ENCODE measurements around the gene POLK. TPM values are rescaled to one million over a fixed set of nuclear protein-coding genes. Genes with fewer than 3 reads are reported as not detected.

POLK gene
- total and polyA plus RNA-seq, 2 donors from 2014 or later: 6.6 to 38.5 TPM

GRCh38 chr5:75640395-75640794 lies 128.7 kb downstream of the POLK start:
- FAIRE-seq (no peak), DNase-seq (peak in 2 of 5 donors; percentile 68 to 91)
- TF ChIP-seq CTCF (IDR thresholded peaks at IDR 0.05; ENCODE audit: borderline replicate concordance, extremely low read depth, insufficient read depth): no peak
- H3K9me3 ChIP-seq (ENCODE audit: control insufficient read depth in 2 of 3, insufficient read depth in 1 of 3, low read length in 3 of 3): no peaks in the 10 kb centered on the region
- no peak overlapping the region for H3K27ac ChIP-seq (ENCODE audit: low read depth in 2 of 2, low read length in 2 of 2)
- H3K36me3 ChIP-seq (ENCODE audit: control insufficient read depth in 2 of 3, insufficient read depth in 3 of 3, low read length in 3 of 3): no peaks in the 10 kb centered on the region
- intact Hi-C loops (cut with DNase I): no loop called here
- no peak overlapping the region for H3K4me3 ChIP-seq (ENCODE audit: low read length in 3 of 3)
- no peaks in the 10 kb centered on the region for H3K4me1 ChIP-seq (ENCODE audit: control insufficient read depth in 2 of 3, insufficient read depth in 2 of 3, low read depth in 1 of 3, low read length in 3 of 3)
- H3K9ac ChIP-seq (ENCODE audit: low read length in 3 of 3): no peak overlapping the region
- no peaks in the 10 kb centered on the region for H3K27me3 ChIP-seq (ENCODE audit: control insufficient read depth, insufficient read depth, low read length)

GRCh38 chr5:75640826-75641225 lies 129.1 kb downstream of the POLK start:
- no peaks in the 10 kb centered on the region for H3K9me3 ChIP-seq (ENCODE audit: control insufficient read depth in 2 of 3, insufficient read depth in 1 of 3, low read length in 3 of 3)
- no peaks in the 10 kb centered on the region for H3K27me3 ChIP-seq (ENCODE audit: control insufficient read depth, insufficient read depth, low read length)
- no peak overlapping the region for H3K27ac ChIP-seq (ENCODE audit: low read depth in 2 of 2, low read length in 2 of 2)
- H3K4me1 ChIP-seq (ENCODE audit: control insufficient read depth in 2 of 3, insufficient read depth in 2 of 3, low read depth in 1 of 3, low read length in 3 of 3): no peaks in the 10 kb centered on the region
- DNase-seq (no peak), FAIRE-seq (no peak)
- H3K4me3 ChIP-seq (ENCODE audit: low read length in 3 of 3): no peak overlapping the region
- no peak for TF ChIP-seq CTCF (IDR thresholded peaks at IDR 0.05; ENCODE audit: borderline replicate concordance, extremely low read depth, insufficient read depth)
- intact Hi-C loops (cut with DNase I): no loop called here
- no peak overlapping the region for H3K9ac ChIP-seq (ENCODE audit: low read length in 3 of 3)
- no peaks in the 10 kb centered on the region for H3K36me3 ChIP-seq (ENCODE audit: control insufficient read depth in 2 of 3, insufficient read depth in 3 of 3, low read length in 3 of 3)

GRCh38 chr5:75648712-75649111 lies 137.0 kb downstream of the POLK start:
- TF ChIP-seq CTCF (IDR thresholded peaks at IDR 0.05; ENCODE audit: borderline replicate concordance, extremely low read depth, insufficient read depth): no peak
- Histone ChIP-seq H3K27me3 (ENCODE audit: control insufficient read depth, insufficient read depth, low read length) (no peaks in the 10 kb centered on the region), H3K4me3 (ENCODE audit: low read length in 3 of 3) (no peak overlapping the region), H3K36me3 (ENCODE audit: control insufficient read depth in 2 of 3, insufficient read depth in 3 of 3, low read length in 3 of 3) (no peaks in the 10 kb centered on the region), H3K9ac (ENCODE audit: low read length in 3 of 3) (no peak overlapping the region), H3K27ac (ENCODE audit: low read depth in 2 of 2, low read length in 2 of 2) (no peak overlapping the region), H3K4me1 (ENCODE audit: control insufficient read depth in 2 of 3, insufficient read depth in 2 of 3, low read depth in 1 of 3, low read length in 3 of 3) (no peaks in the 10 kb centered on the region), H3K9me3 (ENCODE audit: control insufficient read depth in 2 of 3, insufficient read depth in 1 of 3, low read length in 3 of 3) (no peaks in the 10 kb centered on the region)
- intact Hi-C loops (cut with DNase I): no loop called here
- DNase-seq (no peak), FAIRE-seq (no peak)

Other genes with a start within 250 kb of the POLK start
- 39.0 TPM for gene HMGCR, start 174.7 kb upstream of the POLK start, total RNA-seq
- 16.4 TPM for gene HMGCR, start 174.7 kb upstream of the POLK start, polyA plus RNA-seq (ENCODE audit: insufficient read depth, low read depth, low replicate concordance)
- gene CERT1, start 262 bp upstream of the POLK start, total RNA-seq: 50.1 TPM
- gene CERT1, start 262 bp upstream of the POLK start, polyA plus RNA-seq (ENCODE audit: insufficient read depth, low read depth, low replicate concordance): 14.5 TPM
- gene ANKDD1B, start 99.6 kb downstream of the POLK start, total RNA-seq: 3.1 TPM
- 2.3 TPM for gene ANKDD1B, start 99.6 kb downstream of the POLK start, polyA plus RNA-seq (ENCODE audit: insufficient read depth, low read depth, low replicate concordance)
- gene POC5, start 205.5 kb downstream of the POLK start, total RNA-seq: 12.1 TPM
- gene POC5, start 205.5 kb downstream of the POLK start, polyA plus RNA-seq (ENCODE audit: insufficient read depth, low read depth, low replicate concordance): 6.1 TPM